CD14-positive monocyte (primary cell): ENCODE measurements around the gene BAHCC1. TPM values are rescaled to one million over a fixed set of nuclear protein-coding genes. Genes with fewer than 3 reads are reported as not detected.

ENCODE experiments used
- DNase-seq, 3 donors: peaks; one replicate each; pipeline ENCODE4 v3.0.0-alpha.2; 2011 to 2022
- H2AFZ ChIP-seq: 2 replicates; pipeline ENCODE4 v1.6.0; 2012; ENCODE audit warnings: mild to moderate bottlenecking, low read depth, low read length, inconsistent platforms; ENCODE audit not compliant: insufficient read depth, poor library complexity, severe bottlenecking
- H3K27ac ChIP-seq, 2 donors: 1 replicate in 1 of 2; 2 replicates in 1 of 2; pipeline ENCODE4 v1.5.1; 2012 to 2013; ENCODE audit warnings: low read length in 2 of 2, control low read depth in 1 of 2, inconsistent platforms in 1 of 2, low read depth in 1 of 2, mild to moderate bottlenecking in 1 of 2
- H3K27me3 ChIP-seq, 2 donors: one replicate each; pipeline versions ENCODE4 v1.6.0 to v1.6.1; 2011 to 2013; ENCODE audit warnings: low read length in 2 of 2; ENCODE audit not compliant: control insufficient read depth in 2 of 2, insufficient read depth in 2 of 2
- H3K36me3 ChIP-seq, 2 donors: replicated peaks in 1 of 2; 1 replicate in 1 of 2; 2 replicates in 1 of 2; pipeline versions ENCODE4 v1.5.1 to v1.6.1; 2012 to 2013; ENCODE audit warnings: low read length in 2 of 2, control low read depth in 1 of 2, inconsistent platforms in 1 of 2, mild to moderate bottlenecking in 1 of 2; ENCODE audit not compliant: insufficient read depth in 2 of 2, control insufficient read depth in 1 of 2
- H3K4me1 ChIP-seq, 2 donors: 1 replicate in 1 of 2; 2 replicates in 1 of 2; pipeline versions ENCODE4 v1.5.1 to v1.6.1; 2012 to 2013; ENCODE audit warnings: low read length in 2 of 2, control low read depth in 1 of 2, inconsistent platforms in 1 of 2, mild to moderate bottlenecking in 1 of 2, moderate library complexity in 1 of 2; ENCODE audit not compliant: insufficient read depth in 2 of 2, control insufficient read depth in 1 of 2
- H3K4me2 ChIP-seq: replicated peaks from 2 replicates; pipeline ENCODE3; 2012; ENCODE audit warnings: low read length, moderate library complexity, mild to moderate bottlenecking; ENCODE audit not compliant: poor library complexity, severe bottlenecking; ENCODE audit errors: extremely low read depth
- H3K4me3 ChIP-seq, 3 experiments: fragments of 200-600 bp in 1 of 3; sonication (generic) in 1 of 3; replicated peaks in 1 of 3; 1 replicate in 2 of 3; 2 replicates in 1 of 3; pipeline ENCODE4 v1.5.1; 2011 to 2013; ENCODE audit warnings: low read length in 3 of 3, mild to moderate bottlenecking in 3 of 3, control low read depth in 2 of 3, low read depth in 2 of 3, inconsistent platforms in 1 of 3, moderate library complexity in 1 of 3
- H3K79me2 ChIP-seq: 2 replicates; pipeline ENCODE4 v1.6.0; 2012; ENCODE audit warnings: mild to moderate bottlenecking, control low read depth, inconsistent platforms, low read length, moderate library complexity; ENCODE audit not compliant: insufficient read depth
- H3K9ac ChIP-seq: 2 replicates; pipeline ENCODE4 v1.6.0; 2017; ENCODE audit warnings: low read length, mild to moderate bottlenecking; ENCODE audit not compliant: insufficient read depth, poor library complexity, severe bottlenecking
- H3K9me3 ChIP-seq, 2 donors: replicated peaks in 1 of 2; 1 replicate in 1 of 2; 2 replicates in 1 of 2; pipeline versions ENCODE4 v1.5.1 to v1.6.1; 2012 to 2013; ENCODE audit warnings: low read length in 2 of 2, control low read depth in 1 of 2; ENCODE audit not compliant: control insufficient read depth in 1 of 2, insufficient read depth in 1 of 2
- H4K20me1 ChIP-seq: 2 replicates; pipeline ENCODE4 v1.6.0; 2012; ENCODE audit warnings: mild to moderate bottlenecking, low read length, control low read depth, moderate library complexity; ENCODE audit not compliant: insufficient read depth
- H3K27ac Mint-ChIP-seq, 7 donors: one replicate each; pipeline ENCODE4 v1.8.0; 2020; ENCODE audit warnings: mild to moderate bottlenecking in 7 of 7, mixed read lengths in 7 of 7, moderate library complexity in 6 of 7, inconsistent platforms in 2 of 7
- H3K27me3 Mint-ChIP-seq, 3 donors: one replicate each; pipeline ENCODE4 v1.8.0; 2021 to 2022; ENCODE audit warnings: low read depth in 3 of 3, mild to moderate bottlenecking in 3 of 3, mixed read lengths in 3 of 3, moderate library complexity in 3 of 3, inconsistent platforms in 1 of 3
- H3K36me3 Mint-ChIP-seq, 2 donors: one replicate each; pipeline ENCODE4 v1.8.0; 2020; ENCODE audit warnings: mixed read lengths in 2 of 2, inconsistent platforms in 1 of 2, mild to moderate bottlenecking in 1 of 2
- H3K4me1 Mint-ChIP-seq: one replicate; pipeline ENCODE4 v1.8.0; 2020; ENCODE audit warnings: mild to moderate bottlenecking, mixed read lengths
- H3K4me3 Mint-ChIP-seq, 2 donors: one replicate each; pipeline ENCODE4 v1.8.0; 2020; ENCODE audit warnings: mild to moderate bottlenecking in 2 of 2, mixed read lengths in 2 of 2, moderate library complexity in 1 of 2
- H3K9me3 Mint-ChIP-seq, 7 donors: one replicate each; pipeline ENCODE4 v1.8.0; 2020 to 2022; ENCODE audit warnings: mixed read lengths in 7 of 7, mild to moderate bottlenecking in 6 of 7, moderate library complexity in 6 of 7, inconsistent platforms in 2 of 7
- CTCF ChIP-seq: fragments of 200-600 bp; IDR thresholded peaks from one replicate; pipeline ENCODE4 v1.8.0; 2022; ENCODE audit warnings: antibody characterized with exemption, mild to moderate bottlenecking
- WGBS: methylation state at CpG from one replicate; pipeline ENCODE4 v1.1.5; 2013; ENCODE audit warnings: missing lambda C conversion rate; ENCODE audit not compliant: insufficient coverage; 5-methylcytosine and 5-hydroxymethylcytosine counted together
- intact Hi-C, 2 donors: fragments of 100-400 bp; cut with micrococcal nuclease; formaldehyde crosslinking; loops; one replicate each; pipeline versions ENCODE4 v1.15.0 to v1.15.1; 2023
- polyA plus RNA-seq, 3 donors: library from polyadenylated mRNA; depleted of rRNA in 1 of 3; unstranded in 2 of 3; stranded (reverse) in 1 of 3; fragments of 300-500 nt in 2 of 3; fragments of >200 nt in 1 of 3; fragmentation: Illumina TruSeq in 2 of 3; gene quantifications; 1 replicate in 2 of 3; 2 replicates in 1 of 3; pipeline ENCODE4 v1.2.3, GENCODE V29; 2012 to 2021

The BAHCC1 gene
- polyA plus RNA-seq, 3 donors, result 0.11 to 8.8 (median 0.27) TPM

- intact Hi-C loops, result loop anchor here in 1 of 2 donors (5.0 kb wide), 1 partner anchor 65 kb away; no protein-coding TSS in a partner anchor
- peaks cover 4 to 5% of the 10 kb centered on the region in 2 donors for H3K4me1 ChIP-seq
- Mint-ChIP-seq H3K27me3 (peaks cover 5 to 9% (median 5%) of the 10 kb centered on the region in 3 donors), H3K9me3 (peaks cover 3 to 10% (median 5%) of the 10 kb centered on the region in 7 donors), H3K4me3 (no peak overlapping the region), H3K27ac (no peak overlapping the region), H3K36me3 (peaks cover 0 to 6% of the 10 kb centered on the region in 2 donors), H3K4me1 (peaks cover 3% of the 10 kb centered on the region)
- WGBS, result 89% methylated on average over 21 of the region's 28 CpGs
- H3K4me3 ChIP-seq, result no peak overlapping the region
- no peaks in the 10 kb centered on the region for H4K20me1 ChIP-seq
- no peak overlapping the region for H3K4me2 ChIP-seq
- H3K9ac ChIP-seq, result no peak overlapping the region
- H3K27ac ChIP-seq, result no peak overlapping the region
- DNase-seq, result peak; percentile 19 to 42 (median 24)
- H3K27me3 ChIP-seq, result no peaks in the 10 kb centered on the region
- no peak for TF ChIP-seq CTCF
- H3K79me2 ChIP-seq, result no peaks in the 10 kb centered on the region
- H3K9me3 ChIP-seq, result peaks cover 0 to 3% of the 10 kb centered on the region in 2 donors
- no peak overlapping the region for H2AFZ ChIP-seq
- no peaks in the 10 kb centered on the region for H3K36me3 ChIP-seq
Measured at GRCh38 chr17:81471818-81472456, 76.7 kb downstream of the BAHCC1 start.

GRCh38 chr17:81473019-81473418 is 77.8 kb downstream of the BAHCC1 start:
- 96% methylated on average over 5 of the region's 8 CpGs for WGBS
- H3K27ac Mint-ChIP-seq, result no peak overlapping the region
- Histone ChIP-seq H3K27ac (no peak overlapping the region), H3K27me3 (no peaks in the 10 kb centered on the region), H3K36me3 (no peaks in the 10 kb centered on the region), H3K4me3 (no peak overlapping the region), H3K9me3 (peaks cover 0 to 3% of the 10 kb centered on the region in 2 donors), H3K4me2 (no peak overlapping the region), H4K20me1 (no peaks in the 10 kb centered on the region), H3K4me1 (peaks cover 4 to 5% of the 10 kb centered on the region in 2 donors), H3K79me2 (no peaks in the 10 kb centered on the region), H2AFZ (no peak overlapping the region), H3K9ac (no peak overlapping the region)
- intact Hi-C loops, result loop anchor here in 1 of 2 donors (5.0 kb wide), 1 partner anchor 66 kb away; no protein-coding TSS in a partner anchor
- H3K4me1 Mint-ChIP-seq, result peaks cover 3% of the 10 kb centered on the region
- TF ChIP-seq CTCF, result no peak
- no peak for DNase-seq
- no peaks in the 10 kb centered on the region for H3K36me3 Mint-ChIP-seq
- peaks cover 7 to 10% (median 9%) of the 10 kb centered on the region in 3 donors for H3K27me3 Mint-ChIP-seq
- peak overlapping the region in 1 of 2 donors; percentile 41 for H3K4me3 Mint-ChIP-seq
- H3K9me3 Mint-ChIP-seq, result peaks cover 3 to 11% (median 6%) of the 10 kb centered on the region in 7 donors
